ENCODE results near the gene FNDC3B.

Gene FNDC3B

DNA sequence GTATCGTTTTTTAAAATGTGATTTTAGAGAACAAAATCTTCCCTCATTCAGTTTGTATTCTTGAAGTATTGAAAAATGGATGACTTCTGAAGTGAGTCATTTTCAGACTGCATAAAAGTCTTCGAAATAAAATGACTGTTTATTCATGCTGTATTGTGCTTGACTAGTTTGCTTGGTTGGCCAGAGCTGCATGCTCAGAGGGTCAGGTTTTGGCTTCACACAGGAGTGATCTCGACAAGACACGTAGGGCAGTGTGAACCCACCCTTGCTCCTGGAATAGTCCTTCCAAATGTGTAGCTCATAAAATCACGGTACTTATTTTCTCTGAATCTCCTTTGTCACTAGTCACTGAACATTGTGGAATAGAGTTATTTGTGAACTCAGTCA lies 73.3 kb downstream of the FNDC3B start:
- TF ChIP-seq, protein P1, sequence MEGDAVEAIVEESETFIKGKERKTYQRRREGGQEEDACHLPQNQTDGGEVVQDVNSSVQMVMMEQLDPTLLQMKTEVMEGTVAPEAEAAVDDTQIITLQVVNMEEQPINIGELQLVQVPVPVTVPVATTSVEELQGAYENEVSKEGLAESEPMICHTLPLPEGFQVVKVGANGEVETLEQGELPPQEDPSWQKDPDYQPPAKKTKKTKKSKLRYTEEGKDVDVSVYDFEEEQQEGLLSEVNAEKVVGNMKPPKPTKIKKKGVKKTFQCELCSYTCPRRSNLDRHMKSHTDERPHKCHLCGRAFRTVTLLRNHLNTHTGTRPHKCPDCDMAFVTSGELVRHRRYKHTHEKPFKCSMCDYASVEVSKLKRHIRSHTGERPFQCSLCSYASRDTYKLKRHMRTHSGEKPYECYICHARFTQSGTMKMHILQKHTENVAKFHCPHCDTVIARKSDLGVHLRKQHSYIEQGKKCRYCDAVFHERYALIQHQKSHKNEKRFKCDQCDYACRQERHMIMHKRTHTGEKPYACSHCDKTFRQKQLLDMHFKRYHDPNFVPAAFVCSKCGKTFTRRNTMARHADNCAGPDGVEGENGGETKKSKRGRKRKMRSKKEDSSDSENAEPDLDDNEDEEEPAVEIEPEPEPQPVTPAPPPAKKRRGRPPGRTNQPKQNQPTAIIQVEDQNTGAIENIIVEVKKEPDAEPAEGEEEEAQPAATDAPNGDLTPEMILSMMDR (IDR thresholded peaks at IDR 0.05), result no peak
- Histone ChIP-seq H3K4me1 (ENCODE audit: control insufficient read depth in 1 of 2, insufficient read depth in 1 of 2, low read depth in 1 of 2, low read length in 1 of 2) (peaks cover 51 to 53% of the 10 kb centered on the region in 2 experiments), H3K9me3 (no peaks in the 10 kb centered on the region), H3K4me3 (ENCODE audit: low read depth in 1 of 2, low read length in 1 of 2) (no peak overlapping the region), H3K27ac (peak overlapping the region; percentile 75), H3K27me3 (no peaks in the 10 kb centered on the region), H3K36me3 (peaks cover 22% of the 10 kb centered on the region)

DNA sequence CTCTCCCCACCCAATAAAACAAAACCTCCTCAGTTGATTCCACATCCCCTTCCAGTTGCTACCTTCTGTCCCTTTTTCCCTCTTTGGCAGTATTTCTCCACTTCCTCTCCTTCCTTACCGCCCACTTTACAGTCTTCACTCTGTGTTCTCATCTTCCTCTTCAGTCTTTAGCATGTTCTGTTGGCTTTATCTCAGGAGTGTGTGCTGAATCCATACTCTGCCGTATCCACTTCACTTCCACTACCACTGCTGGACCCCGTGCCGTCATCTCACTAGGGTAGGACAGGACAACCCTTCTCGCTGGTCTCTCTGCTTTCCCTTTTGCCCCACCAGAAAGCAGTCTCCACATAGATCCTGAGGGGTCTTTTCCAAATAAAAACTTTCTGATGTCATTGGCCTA lies 74.3 kb downstream of the FNDC3B start:
- Histone ChIP-seq H3K27me3 (no peaks in the 10 kb centered on the region), H3K27ac (peak overlapping the region; percentile 75), H3K36me3 (peaks cover 22% of the 10 kb centered on the region), H3K4me1 (ENCODE audit: control insufficient read depth in 1 of 2, insufficient read depth in 1 of 2, low read depth in 1 of 2, low read length in 1 of 2) (peaks cover 51 to 53% of the 10 kb centered on the region in 2 experiments), H3K9me3 (no peaks in the 10 kb centered on the region), H3K4me3 (ENCODE audit: low read depth in 1 of 2, low read length in 1 of 2) (no peak overlapping the region)
- TF ChIP-seq, protein P1 (IDR thresholded peaks at IDR 0.05), result no peak

DNA sequence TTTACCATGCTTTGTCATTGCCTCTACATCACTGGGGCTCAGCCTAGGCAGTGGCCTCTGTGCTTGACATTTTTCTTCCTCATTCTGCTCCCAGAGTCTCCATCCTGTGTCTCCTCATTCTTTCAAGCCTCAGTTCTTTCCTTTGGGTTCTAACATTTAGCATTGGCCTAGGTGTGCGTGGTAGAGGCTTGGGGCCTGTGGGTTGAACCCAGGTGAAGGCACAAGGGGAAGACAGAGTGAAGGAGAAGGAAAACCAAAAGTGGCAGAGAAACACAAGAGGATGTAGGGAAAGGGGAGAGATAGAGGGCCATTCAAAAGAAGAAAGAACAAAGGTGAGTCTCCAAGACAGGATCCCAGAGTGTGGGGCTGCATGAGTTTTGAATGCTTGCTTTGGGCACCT lies 75.7 kb downstream of the FNDC3B start:
- Histone ChIP-seq H3K9me3 (no peaks in the 10 kb centered on the region), H3K27me3 (no peaks in the 10 kb centered on the region), H3K4me3 (ENCODE audit: low read depth in 1 of 2, low read length in 1 of 2) (no peak overlapping the region), H3K27ac (peak overlapping the region; percentile 75), H3K4me1 (ENCODE audit: control insufficient read depth in 1 of 2, insufficient read depth in 1 of 2, low read depth in 1 of 2, low read length in 1 of 2) (peaks cover 37 to 42% of the 10 kb centered on the region in 2 experiments), H3K36me3 (peaks cover 27% of the 10 kb centered on the region)
- TF ChIP-seq, protein P1 (IDR thresholded peaks at IDR 0.05), result no peak

DNA sequence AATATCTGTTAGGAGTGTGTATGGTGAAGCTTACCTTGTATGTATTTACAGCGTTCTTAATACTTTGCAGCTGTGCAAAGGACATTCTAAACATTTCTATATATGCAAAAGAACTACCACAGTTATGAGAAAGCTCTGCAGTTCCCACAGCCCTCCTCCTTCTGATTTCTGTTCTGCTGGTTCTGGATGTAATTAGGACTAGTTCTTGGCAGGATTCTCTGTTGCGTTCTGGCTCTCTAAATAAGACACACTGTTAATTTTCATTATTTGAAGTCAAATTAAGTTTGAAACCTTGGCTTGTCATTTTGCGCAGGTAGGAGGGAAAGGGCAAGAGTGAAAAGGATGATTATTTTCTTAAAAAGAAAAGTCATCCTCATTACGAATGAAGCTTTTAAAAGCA lies 76.4 kb downstream of the FNDC3B start:
- Histone ChIP-seq H3K4me1 (ENCODE audit: control insufficient read depth in 1 of 2, insufficient read depth in 1 of 2, low read depth in 1 of 2, low read length in 1 of 2) (peaks cover 32 to 37% of the 10 kb centered on the region in 2 experiments), H3K27ac (peak overlapping the region; percentile 75), H3K36me3 (peaks cover 30% of the 10 kb centered on the region), H3K27me3 (no peaks in the 10 kb centered on the region), H3K4me3 (ENCODE audit: low read depth in 1 of 2, low read length in 1 of 2) (no peak overlapping the region), H3K9me3 (no peaks in the 10 kb centered on the region)
- TF ChIP-seq, protein P1 (IDR thresholded peaks at IDR 0.05), result no peak

DNA sequence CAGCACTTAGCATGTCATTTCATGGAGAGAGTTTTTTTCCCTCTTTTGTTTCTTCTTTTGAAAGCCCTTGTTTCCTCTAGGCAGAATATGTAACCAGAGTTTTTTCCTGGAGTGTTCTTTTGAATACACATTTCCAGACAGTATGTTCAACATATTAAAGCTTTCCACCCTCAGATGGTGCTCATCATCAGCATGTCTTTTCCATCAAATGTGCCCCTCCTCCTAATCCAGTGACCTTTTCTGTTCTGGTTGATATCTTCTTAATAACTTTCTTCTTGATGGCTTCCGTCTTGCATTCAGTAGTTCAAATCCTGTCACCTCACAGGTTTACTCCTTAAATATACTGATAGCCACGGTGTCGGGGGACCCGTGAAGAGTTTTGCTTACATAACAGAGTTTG lies 78.6 kb downstream of the FNDC3B start:
- Histone ChIP-seq H3K9me3 (no peaks in the 10 kb centered on the region), H3K27me3 (no peaks in the 10 kb centered on the region), H3K4me1 (ENCODE audit: control insufficient read depth in 1 of 2, insufficient read depth in 1 of 2, low read depth in 1 of 2, low read length in 1 of 2) (peaks cover 32 to 41% of the 10 kb centered on the region in 2 experiments), H3K4me3 (ENCODE audit: low read depth in 1 of 2, low read length in 1 of 2) (no peak overlapping the region), H3K36me3 (peaks cover 30% of the 10 kb centered on the region), H3K27ac (peak overlapping the region; percentile 47)
- TF ChIP-seq, protein P1 (IDR thresholded peaks at IDR 0.05), result no peak
